HepG2 (cell line): ENCODE measurements around the gene STX4. TPM values are rescaled to one million over a fixed set of nuclear protein-coding genes. Genes with fewer than 3 reads are reported as not detected.

Experiments used
- CENPT ChIP-seq: sonication (generic); formaldehyde crosslinking; IDR thresholded peaks from 2 replicates; pipeline ENCODE4 v1.8.0; 2022; ENCODE audit warnings: low read depth, mild to moderate bottlenecking, moderate library complexity, missing genetic modification reagents
- DPF2 ChIP-seq: sonication (generic); formaldehyde crosslinking; IDR thresholded peaks from 2 replicates; pipeline ENCODE4 v1.4.0; 2020; ENCODE audit warnings: mild to moderate bottlenecking, low read depth, missing genetic modification reagents, borderline replicate concordance
- ELF3 ChIP-seq: IDR thresholded peaks from 2 replicates; pipeline ENCODE4 v1.6.1; 2016; ENCODE audit warnings: missing genetic modification reagents, missing compliant biosample characterization
- ETV5 ChIP-seq: IDR thresholded peaks from 2 replicates; pipeline ENCODE4 v1.6.1; 2018; ENCODE audit warnings: missing biosample characterization, missing genetic modification reagents, inconsistent platforms, borderline replicate concordance
- KMT2B ChIP-seq: IDR thresholded peaks from 2 replicates; pipeline ENCODE4 v1.6.1; 2016; ENCODE audit warnings: missing genetic modification reagents, missing compliant biosample characterization
- MTA1 ChIP-seq: sonication (generic); formaldehyde crosslinking; IDR thresholded peaks from 2 replicates; pipeline ENCODE4 v1.4.0; 2020; ENCODE audit warnings: missing genetic modification reagents, mild to moderate bottlenecking, borderline replicate concordance
- MTF2 ChIP-seq: sonication (generic); formaldehyde crosslinking; IDR thresholded peaks from 2 replicates; pipeline ENCODE4 v1.5.0; 2020; ENCODE audit warnings: missing genetic modification reagents, borderline replicate concordance
- PPARG ChIP-seq: conservative IDR thresholded peaks from 2 replicates; pipeline ENCODE4 v1.6.1; 2016; ENCODE audit warnings: missing biosample characterization, missing genetic modification reagents
- PTBP1 ChIP-seq: fragments of 200-400 bp; formaldehyde crosslinking; IDR thresholded peaks from 2 replicates; pipeline ENCODE4 v1.6.1; 2018; ENCODE audit warnings: low read length, low read depth; ENCODE audit not compliant: poor library complexity, severe bottlenecking
- SPEN ChIP-seq: sonication (generic); formaldehyde crosslinking; IDR thresholded peaks from 2 replicates; pipeline ENCODE4 v1.5.1; 2020; ENCODE audit warnings: low read depth, mild to moderate bottlenecking, missing genetic modification reagents
- SSRP1 ChIP-seq: IDR thresholded peaks from 2 replicates; pipeline ENCODE4 v1.6.1; 2016; ENCODE audit warnings: control low read depth
- ZNF644 ChIP-seq: IDR thresholded peaks from 2 replicates; pipeline ENCODE4 v1.6.1; 2016; ENCODE audit warnings: low read depth
- ZNF720 ChIP-seq: sonication (generic); formaldehyde crosslinking; IDR thresholded peaks from 2 replicates; pipeline ENCODE4 v1.4.0; 2020; ENCODE audit warnings: missing genetic modification reagents
- ZNF772 ChIP-seq: sonication (generic); formaldehyde crosslinking; IDR thresholded peaks from 2 replicates; pipeline ENCODE4 v1.5.0; 2020; ENCODE audit warnings: mild to moderate bottlenecking, missing genetic modification reagents
- ZNF816 ChIP-seq: sonication (generic); formaldehyde crosslinking; IDR thresholded peaks from 2 replicates; pipeline ENCODE4 v1.8.0; 2022; ENCODE audit warnings: missing genetic modification reagents, mild to moderate bottlenecking, borderline replicate concordance
- ZNF878 ChIP-seq: sonication (generic); formaldehyde crosslinking; IDR thresholded peaks from 2 replicates; pipeline ENCODE4 v1.8.1; 2023; ENCODE audit warnings: mild to moderate bottlenecking, missing genetic modification reagents, moderate library complexity
- polyA plus RNA-seq, 8 experiments: library from polyadenylated mRNA; depleted of rRNA in 3 of 8; stranded (reverse) in 7 of 8; unstranded in 1 of 8; fragments of >200 nt; fragmentation: Illumina TruSeq in 4 of 8; extraction: Trizol in 4 of 8; gene quantifications; 2 replicates each; pipeline versions ENCODE4 v1.2.1 to v1.2.3, GENCODE V29; 2011 to 2016; ENCODE audit warnings: low read depth in 4 of 8, missing spikeins in 1 of 8, mixed read lengths in 1 of 8; ENCODE audit not compliant: insufficient read depth in 1 of 8
- total RNA-seq, 5 experiments: library from RNA; depleted of rRNA; stranded (reverse); fragments of >200 nt; fragmentation: Illumina TruSeq; extraction: Trizol; gene quantifications; 2 replicates each; pipeline ENCODE4 v1.2.3, GENCODE V29; 2016; ENCODE audit warnings: low read depth in 1 of 5
- TF ChIP-seq, protein P1 (sequence below): sonication (generic); formaldehyde crosslinking; IDR thresholded peaks from 2 replicates; pipeline ENCODE4 v1.5.1; 2020; ENCODE audit warnings: missing genetic modification reagents, mild to moderate bottlenecking, borderline replicate concordance
- TF ChIP-seq, protein P2 (sequence below): IDR thresholded peaks from 2 replicates; pipeline ENCODE4 v1.6.1; 2016; ENCODE audit warnings: mild to moderate bottlenecking, missing biosample characterization, missing genetic modification reagents
- TF ChIP-seq, protein P3 (sequence below): sonication (generic); formaldehyde crosslinking; IDR thresholded peaks from 2 replicates; pipeline ENCODE4 v1.4.0; 2020; ENCODE audit warnings: missing genetic modification reagents
- TF ChIP-seq, protein P4 (sequence below): sonication (generic); formaldehyde crosslinking; conservative IDR thresholded peaks from 2 replicates; pipeline ENCODE4 v1.8.1; 2023; ENCODE audit warnings: missing genetic modification reagents
- TF ChIP-seq, protein P5 (sequence below): fragments of 450-650 bp; IDR thresholded peaks from 2 replicates; pipeline ENCODE4 v1.6.1; 2017
- TF ChIP-seq, protein P6 (sequence below), 2 experiments: sonication (generic) in 1 of 2; formaldehyde crosslinking in 1 of 2; IDR thresholded peaks; 2 replicates each; pipeline versions ENCODE4 v1.4.0 to v1.6.1; 2018 to 2020; ENCODE audit warnings: missing genetic modification reagents in 2 of 2, borderline replicate concordance in 1 of 2, low read depth in 1 of 2, mild to moderate bottlenecking in 1 of 2, missing biosample characterization in 1 of 2

The STX4 gene
- total and polyA plus RNA-seq, 2 of the 13 experiments (the other 11 are each of a cell fraction or from before 2014, with no cell fraction given), result 29.2 to 34.6 TPM

DNA sequence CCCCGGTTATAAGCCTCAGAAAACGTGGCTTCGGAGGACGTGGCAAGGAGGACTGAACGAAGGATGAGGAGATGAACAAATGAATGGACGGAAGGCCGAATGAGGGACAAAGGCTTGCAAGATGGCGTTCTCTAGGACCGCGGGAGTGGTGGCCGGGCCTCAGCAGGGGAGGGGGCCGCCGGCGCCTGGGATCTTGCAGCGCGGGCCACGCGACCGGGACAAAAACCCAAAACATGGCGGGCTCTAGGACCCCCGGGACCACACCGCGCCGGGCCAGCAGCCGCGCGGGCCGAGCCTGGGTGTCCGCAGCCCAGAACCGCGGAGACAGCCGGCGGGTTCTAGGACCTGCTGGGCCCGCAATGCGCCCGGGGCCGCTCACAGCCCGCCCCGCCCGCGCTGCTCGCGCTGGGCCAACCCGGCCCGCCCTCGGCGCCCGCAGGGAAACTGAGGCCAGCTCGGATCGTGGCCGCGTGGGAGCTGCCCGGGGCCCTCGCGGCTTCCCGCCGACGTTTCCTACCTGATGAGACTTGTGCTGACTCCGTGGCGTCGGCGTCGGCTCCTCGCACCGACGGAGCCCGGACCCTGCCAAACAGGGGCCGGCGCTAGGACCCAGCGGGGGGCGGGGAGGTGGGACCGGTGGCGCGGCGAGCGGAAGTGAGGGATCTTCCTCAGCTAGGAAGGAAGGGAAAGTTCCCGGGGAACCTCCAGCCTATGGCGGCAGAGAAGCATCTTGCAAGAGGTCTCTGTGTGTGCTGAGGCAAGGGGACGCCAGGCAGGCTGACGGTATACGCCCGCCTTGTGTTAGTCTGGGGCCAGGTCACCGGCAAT lies 40.0 kb downstream of the STX4 start (continued):
- TF ChIP-seq, protein P1, sequence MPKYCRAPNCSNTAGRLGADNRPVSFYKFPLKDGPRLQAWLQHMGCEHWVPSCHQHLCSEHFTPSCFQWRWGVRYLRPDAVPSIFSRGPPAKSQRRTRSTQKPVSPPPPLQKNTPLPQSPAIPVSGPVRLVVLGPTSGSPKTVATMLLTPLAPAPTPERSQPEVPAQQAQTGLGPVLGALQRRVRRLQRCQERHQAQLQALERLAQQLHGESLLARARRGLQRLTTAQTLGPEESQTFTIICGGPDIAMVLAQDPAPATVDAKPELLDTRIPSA (CRISPR knock-in tag), result no peak
- TF ChIP-seq ZNF720 (CRISPR knock-in tag) (no peak), DPF2 (no peak), SPEN (CRISPR knock-in tag) (peak; percentile 79), ZNF772 (CRISPR knock-in tag) (peak; percentile 60; the same call in 1 of the 2 replicates), ZNF816 (CRISPR knock-in tag) (no peak), KMT2B (CRISPR knock-in tag) (no peak; the same call in 1 of the 2 replicates), MTA1 (peak; percentile 4; the same call in 1 of the 2 replicates), ELF3 (CRISPR knock-in tag) (no peak; the same call in 1 of the 2 replicates), PPARG (CRISPR knock-in tag) (no peak), MTF2 (CRISPR knock-in tag) (no peak), ETV5 (CRISPR knock-in tag) (peak; percentile 72), CENPT (no peak), ZNF644 (CRISPR knock-in tag) (no peak), SSRP1 (no peak), ZNF878 (CRISPR knock-in tag) (no peak), PTBP1 (peak; percentile 6)
- TF ChIP-seq, protein P2, sequence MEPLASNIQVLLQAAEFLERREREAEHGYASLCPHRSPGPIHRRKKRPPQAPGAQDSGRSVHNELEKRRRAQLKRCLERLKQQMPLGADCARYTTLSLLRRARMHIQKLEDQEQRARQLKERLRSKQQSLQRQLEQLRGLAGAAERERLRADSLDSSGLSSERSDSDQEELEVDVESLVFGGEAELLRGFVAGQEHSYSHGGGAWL (CRISPR knock-in tag), result peak; percentile 17; the same call in 1 of the 2 replicates
- TF ChIP-seq, protein P3, sequence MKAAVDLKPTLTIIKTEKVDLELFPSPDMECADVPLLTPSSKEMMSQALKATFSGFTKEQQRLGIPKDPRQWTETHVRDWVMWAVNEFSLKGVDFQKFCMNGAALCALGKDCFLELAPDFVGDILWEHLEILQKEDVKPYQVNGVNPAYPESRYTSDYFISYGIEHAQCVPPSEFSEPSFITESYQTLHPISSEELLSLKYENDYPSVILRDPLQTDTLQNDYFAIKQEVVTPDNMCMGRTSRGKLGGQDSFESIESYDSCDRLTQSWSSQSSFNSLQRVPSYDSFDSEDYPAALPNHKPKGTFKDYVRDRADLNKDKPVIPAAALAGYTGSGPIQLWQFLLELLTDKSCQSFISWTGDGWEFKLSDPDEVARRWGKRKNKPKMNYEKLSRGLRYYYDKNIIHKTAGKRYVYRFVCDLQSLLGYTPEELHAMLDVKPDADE (CRISPR knock-in tag), result 0 out of 2 replicates have a peak, but pooled peaks have one; percentile 65
- TF ChIP-seq, protein P4, sequence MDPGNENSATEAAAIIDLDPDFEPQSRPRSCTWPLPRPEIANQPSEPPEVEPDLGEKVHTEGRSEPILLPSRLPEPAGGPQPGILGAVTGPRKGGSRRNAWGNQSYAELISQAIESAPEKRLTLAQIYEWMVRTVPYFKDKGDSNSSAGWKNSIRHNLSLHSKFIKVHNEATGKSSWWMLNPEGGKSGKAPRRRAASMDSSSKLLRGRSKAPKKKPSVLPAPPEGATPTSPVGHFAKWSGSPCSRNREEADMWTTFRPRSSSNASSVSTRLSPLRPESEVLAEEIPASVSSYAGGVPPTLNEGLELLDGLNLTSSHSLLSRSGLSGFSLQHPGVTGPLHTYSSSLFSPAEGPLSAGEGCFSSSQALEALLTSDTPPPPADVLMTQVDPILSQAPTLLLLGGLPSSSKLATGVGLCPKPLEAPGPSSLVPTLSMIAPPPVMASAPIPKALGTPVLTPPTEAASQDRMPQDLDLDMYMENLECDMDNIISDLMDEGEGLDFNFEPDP (CRISPR knock-in tag), result peak; percentile 85; the same call in 1 of the 2 replicates
- TF ChIP-seq, protein P5, sequence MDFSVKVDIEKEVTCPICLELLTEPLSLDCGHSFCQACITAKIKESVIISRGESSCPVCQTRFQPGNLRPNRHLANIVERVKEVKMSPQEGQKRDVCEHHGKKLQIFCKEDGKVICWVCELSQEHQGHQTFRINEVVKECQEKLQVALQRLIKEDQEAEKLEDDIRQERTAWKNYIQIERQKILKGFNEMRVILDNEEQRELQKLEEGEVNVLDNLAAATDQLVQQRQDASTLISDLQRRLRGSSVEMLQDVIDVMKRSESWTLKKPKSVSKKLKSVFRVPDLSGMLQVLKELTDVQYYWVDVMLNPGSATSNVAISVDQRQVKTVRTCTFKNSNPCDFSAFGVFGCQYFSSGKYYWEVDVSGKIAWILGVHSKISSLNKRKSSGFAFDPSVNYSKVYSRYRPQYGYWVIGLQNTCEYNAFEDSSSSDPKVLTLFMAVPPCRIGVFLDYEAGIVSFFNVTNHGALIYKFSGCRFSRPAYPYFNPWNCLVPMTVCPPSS, result no peak
- TF ChIP-seq, protein P6, sequence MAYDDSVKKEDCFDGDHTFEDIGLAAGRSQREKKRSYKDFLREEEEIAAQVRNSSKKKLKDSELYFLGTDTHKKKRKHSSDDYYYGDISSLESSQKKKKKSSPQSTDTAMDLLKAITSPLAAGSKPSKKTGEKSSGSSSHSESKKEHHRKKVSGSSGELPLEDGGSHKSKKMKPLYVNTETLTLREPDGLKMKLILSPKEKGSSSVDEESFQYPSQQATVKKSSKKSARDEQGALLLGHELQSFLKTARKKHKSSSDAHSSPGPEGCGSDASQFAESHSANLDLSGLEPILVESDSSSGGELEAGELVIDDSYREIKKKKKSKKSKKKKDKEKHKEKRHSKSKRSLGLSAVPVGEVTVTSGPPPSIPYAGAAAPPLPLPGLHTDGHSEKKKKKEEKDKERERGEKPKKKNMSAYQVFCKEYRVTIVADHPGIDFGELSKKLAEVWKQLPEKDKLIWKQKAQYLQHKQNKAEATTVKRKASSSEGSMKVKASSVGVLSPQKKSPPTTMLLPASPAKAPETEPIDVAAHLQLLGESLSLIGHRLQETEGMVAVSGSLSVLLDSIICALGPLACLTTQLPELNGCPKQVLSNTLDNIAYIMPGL (CRISPR knock-in tag; IDR thresholded peaks at IDR 0.05; ENCODE audit: borderline replicate concordance in 1 of 2, low read depth in 1 of 2), result peak; percentile 58 to 85
